SHP77 (cell line): ENCODE measurements around the gene CPVL.

Experiments
- DNase-seq, 2 experiments: peaks; one replicate each; lab custom pipeline; 2025; lab: John Stamatoyannopoulos, UW

Gene CPVL

DNA sequence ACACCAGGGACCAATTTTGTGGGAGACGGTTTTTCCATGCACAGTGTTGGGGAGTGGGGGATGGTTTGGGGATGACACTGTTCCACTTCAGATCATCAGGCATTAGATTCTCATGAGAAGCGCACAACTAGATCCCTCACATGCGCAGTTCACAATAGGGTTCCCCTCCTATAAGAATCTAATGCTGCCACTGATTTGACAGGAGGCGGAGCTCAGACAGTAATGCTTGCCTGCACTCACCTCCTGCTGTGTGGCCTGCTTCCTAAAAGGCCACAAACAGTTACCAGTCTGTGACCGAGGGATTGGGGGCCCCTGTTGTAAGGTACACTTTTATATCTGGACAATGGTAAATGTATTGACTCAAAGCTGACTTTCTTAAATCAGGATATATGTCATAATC, 142.6 kb downstream of the CPVL start:
- no peak for DNase-seq

DNA sequence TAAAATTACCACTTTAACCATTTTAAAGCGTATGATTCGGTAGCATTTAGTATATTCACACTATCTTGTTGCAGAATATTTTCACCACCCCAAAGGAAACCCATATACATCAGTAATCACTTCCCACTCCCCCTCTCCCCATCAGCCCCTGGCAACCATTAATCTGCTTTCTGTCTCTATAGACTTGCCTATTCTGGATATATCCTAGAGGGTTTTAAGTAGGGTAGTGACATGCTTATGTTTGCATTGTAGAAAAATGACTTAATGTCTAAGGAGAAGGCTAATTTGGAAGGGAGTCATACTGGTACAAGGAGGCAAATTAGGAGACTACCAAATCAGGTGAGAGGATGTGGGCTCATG, 145.6 kb downstream of the CPVL start:
- DNase-seq, result no peak

DNA sequence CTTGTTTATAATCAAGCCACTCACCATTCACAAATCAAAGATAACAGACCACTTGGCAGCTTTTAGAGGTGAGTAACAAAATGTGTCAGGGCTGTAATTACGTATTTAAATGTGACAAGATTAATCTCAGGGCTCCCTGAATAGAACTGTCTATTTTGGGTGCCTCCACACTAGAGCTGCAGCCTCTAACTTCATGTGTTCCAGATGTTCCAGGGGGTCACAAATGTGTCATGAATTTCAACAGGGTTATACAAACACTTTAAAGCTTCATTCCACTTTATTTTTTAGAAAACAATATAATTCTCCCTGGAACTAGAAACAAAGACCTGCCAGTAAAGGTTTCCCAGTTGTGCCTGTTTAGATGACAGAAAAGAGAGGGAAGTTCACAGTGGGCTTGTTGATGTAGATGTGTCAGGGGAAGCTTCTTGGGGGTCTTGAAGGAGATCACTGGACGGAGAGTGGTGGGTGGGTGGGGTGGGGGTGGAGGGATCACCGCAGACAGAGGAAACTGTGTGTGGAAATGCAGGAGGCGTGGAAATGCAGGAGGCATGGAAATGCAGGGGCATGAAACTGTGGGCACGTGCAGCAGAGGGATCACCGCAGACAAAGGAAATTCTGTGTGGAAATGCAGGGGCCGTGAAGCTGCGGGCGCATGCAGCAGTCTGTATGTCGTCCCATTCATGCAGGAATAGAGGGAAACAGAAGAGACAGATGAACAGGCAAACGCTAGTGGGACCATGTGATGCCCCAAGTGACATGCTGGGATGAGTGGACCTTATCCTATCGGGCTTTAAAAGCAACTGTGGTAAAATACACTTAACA, 146.2 kb downstream of the CPVL start:
- DNase-seq, result no peak

DNA sequence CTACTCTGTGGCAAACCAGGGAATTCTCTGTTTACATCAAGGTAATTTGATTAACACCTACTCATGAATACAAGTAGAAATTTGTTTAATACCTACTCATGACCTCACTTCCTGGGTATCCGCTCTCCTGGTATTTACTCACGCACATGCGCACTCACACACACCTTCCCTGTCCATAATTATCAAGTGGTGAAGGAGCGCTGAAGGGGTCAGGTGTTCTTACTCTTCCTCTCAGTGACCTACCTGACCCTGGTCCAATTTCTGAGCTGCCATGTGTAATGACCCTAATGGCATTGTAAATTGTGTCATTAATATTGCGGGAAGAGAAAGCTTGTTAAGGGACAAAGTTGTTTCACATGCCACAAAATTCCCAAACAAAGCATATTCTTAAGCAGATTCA, 146.9 kb downstream of the CPVL start:
- DNase-seq, result no peak

DNA sequence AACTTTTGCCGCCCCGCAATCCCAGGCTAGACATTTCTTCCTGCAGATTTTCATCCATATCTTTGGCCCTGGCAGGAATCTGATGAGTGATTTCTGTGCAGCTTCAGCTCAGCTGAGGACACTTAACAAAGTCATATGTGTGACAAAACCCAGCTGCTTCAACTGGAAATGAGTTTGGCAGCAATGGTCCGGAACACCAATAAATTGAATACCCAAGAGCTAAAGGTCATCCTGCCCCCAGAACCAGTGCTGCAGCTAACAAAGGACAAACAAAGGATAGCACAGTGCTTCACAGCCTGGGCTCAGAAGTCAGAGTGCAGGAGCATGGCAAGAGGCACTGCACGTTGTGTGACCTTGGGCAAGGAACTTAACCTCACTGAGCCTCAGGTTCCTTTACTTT, 148.2 kb downstream of the CPVL start:
- no peak for DNase-seq

DNA sequence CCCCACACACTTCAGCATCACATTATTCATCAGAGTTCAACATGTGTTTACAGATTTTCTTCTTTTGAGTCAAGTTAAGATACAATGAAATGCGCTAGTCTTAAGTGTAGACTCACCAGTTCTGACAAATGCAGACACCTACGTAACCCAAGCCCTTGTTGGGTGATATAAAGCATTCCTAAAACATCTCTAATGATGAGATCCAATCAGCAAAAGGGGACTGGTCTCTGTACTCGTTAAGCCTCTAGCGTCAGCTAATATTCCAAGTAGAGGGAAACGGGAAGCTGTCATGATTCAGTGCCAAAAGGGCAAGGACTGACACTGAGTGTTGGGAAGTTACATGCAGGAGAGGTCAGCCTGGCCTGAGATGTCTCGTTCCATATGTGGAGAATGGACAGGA, 149.5 kb downstream of the CPVL start:
- DNase-seq, result no peak

DNA sequence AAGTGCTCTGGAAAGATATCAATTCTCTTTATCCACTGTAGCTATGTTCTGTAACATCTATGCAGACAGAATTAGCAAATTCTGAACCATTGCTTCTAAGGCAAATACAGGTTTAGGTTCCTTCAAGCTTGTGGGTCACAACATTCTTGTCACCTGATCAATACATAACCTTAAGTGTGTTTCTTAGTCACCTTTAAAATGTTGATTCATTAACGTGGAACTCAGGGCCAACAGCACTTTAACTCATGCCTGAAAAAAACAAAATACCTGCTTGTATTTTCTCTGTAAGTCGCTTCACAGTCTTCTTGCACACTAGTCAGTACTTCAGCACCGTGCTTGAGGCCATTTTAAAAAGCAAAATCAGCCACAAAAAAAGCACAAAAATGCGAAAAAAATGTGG, 153.0 kb downstream of the CPVL start:
- DNase-seq, result no peak

DNA sequence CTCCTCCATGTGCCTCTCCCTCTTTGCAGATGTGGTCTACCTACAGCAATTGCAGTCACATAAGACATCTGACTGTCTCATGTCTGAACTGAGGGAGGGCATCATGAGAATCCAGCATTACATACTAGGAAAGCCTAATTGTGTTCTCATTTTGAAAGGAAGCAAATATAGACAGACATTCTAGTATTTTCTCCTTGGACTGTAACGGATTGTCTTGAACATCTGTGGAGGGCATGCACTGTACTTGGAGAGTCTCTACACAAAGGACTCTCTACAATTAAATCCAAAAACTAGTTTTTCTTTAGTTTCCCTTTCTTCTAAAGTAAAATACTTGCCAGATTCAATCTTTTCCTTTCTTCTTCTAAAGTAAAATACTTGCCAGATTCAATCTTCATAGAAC, 153.5 kb downstream of the CPVL start:
- DNase-seq, result no peak

DNA sequence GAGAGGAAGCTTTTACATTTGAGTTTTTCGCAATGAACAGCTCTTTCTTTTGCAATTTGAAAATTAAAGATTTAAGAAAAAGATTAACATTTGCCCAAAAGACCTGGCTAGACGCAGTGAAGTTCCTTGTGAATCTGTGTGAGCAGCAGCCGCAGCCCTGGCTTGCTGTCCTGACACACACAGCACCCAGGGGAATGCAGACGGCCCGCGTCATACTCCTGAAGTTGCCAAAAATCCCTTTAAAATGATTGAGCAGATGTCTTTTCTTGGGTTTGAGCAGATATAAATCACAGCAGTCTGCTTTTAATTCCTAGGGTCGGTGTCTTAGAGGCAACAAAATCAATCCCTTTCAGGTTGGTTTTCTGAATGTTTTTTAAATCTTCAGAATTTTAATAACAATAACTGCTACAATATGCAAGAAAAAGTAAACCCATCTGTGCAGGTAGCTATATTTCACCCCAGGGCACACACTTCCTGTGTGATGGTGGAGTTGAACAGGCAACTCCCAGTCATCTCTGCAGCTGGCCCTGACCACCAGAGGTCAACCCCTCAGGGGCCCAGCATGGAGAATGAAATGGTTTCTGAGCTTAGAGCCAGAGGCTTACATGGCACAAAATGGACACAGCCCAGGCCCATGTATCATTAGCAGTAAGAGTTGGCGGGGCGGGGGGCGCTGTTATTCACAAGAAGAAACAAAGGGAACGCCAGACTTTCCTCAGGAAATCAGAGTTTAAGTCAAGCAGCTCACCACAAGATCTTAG, 156.0 kb downstream of the CPVL start:
- DNase-seq, result no peak

DNA sequence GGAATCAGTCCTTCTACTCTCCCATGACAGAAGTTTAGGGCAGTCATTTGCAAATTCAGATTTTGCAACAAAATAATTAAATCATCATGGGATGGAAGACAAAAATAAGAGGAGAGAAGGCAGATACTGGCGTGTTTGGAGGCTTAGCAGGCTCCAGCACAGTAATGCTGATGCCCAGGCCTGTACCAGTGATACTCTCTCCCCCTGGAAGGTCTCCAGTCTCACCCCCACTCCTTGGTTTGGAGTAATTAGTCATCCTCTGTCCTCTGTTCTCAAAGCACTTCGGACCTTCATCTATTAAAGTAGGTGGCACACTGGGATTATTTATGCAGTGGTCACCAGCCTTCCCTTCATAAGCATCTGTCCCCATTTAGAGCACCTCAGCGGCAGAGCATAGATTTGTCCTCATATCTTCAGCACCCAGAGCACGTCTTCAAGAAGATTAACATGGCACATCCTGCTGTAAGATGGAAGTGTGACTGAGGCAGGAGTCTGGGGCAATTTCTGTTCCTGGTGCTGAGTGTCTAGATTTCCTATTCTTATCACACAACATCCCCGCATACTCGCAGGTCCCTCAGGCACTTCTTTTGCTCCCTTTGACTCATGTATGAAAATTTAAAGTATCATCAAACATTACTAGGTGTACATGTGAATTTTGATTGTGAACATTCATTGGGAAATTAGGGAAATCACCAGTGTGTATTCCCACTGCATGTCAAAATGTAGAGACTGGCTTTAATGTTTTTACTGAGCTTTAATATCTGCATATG, 156.9 kb downstream of the CPVL start:
- no peak for DNase-seq

DNA sequence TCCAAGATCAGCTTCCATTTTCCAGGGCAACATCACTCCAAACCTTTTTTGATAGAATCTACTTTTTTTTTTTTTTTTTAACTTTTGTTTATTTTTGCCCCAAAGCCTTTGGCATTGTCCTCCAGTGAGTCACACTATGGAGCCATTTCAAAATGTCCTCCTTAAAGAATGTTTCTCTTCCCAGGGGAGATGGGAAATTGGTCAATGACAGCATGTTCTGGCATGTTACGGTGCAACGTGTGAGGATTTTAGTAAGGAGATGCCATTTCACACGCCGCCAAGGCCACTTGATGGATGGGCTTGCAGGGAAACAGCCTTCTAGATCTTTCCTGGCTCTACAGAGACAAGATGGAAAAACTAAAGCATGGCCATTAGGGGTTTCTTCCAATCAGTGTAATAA, 157.5 kb downstream of the CPVL start:
- no peak for DNase-seq

DNA sequence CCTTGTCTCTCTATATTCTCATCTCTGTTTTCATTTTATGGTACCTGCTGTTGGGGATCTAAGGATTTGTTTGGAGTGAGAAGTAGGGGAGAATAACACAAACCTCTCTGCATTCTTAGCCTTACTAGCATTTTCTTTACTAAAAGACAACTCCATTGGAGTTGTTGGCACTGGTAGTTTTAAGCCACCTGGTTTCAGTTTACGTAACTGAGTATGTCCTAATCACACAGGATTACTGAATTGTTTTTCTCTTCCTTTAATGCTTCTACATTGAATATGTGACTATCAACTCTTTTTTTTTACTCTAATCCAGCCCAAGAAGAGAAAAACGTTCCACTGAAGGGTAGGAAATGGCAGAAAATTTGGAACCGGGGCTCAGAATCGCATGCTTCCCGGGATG, 158.2 kb downstream of the CPVL start:
- DNase-seq, result no peak

DNA sequence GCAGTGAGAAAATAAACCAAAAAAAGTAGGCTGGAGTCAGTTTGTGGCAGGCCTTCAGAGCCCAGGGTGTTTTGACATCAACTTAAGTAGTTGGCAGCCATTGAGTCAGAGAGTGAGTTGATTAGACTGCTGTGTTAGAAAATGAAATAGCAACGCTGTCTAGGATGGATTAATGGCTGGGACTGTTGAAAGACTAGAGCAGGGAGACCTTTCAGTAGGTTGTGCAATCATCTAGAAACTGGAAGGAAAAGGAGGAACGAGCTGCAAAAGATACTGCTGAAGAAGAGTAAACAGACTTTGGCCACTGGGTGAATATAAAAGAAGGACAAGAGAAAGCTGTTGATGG, 159.6 kb downstream of the CPVL start:
- no peak for DNase-seq

DNA sequence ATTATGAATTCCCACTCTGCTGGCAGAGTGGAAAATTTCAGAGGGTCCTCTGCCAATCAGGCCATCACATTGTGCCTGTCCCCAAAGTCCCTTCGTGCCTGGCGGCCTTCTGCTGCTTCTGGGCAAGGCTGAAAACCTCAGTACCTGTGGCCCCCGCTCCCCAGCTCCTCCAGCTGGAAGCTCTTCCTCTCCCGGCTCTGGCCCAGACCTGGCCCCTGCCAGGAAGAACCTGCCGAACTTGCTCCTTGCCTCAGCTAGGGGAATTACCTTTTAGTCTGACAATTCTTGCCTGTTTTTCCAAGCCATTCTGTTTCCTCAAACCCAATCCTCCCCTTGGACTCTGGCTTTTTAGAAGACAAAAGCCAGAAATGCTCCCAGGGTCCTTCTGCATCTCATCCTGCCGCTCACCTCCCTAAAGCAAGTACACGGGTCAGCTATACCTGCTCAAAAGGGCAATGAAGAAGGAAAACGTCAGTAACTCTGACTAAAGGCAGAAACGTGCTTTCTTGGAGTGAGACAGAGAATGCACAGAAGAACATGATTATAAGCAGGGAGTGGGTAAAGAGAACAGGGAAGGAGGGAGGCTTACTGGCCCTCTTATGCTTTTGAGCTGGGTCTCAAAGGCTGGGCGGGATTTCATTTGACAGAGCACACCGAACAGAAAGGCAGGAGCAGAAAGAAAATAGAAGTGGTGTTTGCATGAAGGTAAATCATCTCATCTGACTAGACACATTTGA, 160.1 kb downstream of the CPVL start:
- DNase-seq, result no peak

DNA sequence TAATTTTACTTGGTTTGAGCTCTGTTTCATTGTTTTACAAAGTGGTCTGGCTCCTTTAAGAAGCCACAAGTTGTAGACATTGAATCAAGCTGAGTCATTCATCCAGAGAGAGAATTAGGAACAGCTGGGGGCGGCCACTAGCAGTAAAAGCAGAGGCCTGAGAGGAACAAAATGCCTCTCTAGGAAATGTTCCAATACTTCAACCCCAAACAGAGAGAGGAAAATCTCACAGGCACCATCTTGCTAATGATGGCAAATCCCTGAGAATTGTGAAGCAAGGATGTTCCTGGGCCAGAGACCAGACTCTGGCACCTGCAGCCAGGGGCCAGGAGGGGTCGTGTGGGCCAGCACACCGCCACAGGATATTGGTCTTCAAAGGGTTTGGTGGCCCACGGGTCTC, 161.7 kb downstream of the CPVL start:
- DNase-seq, result no peak

DNA sequence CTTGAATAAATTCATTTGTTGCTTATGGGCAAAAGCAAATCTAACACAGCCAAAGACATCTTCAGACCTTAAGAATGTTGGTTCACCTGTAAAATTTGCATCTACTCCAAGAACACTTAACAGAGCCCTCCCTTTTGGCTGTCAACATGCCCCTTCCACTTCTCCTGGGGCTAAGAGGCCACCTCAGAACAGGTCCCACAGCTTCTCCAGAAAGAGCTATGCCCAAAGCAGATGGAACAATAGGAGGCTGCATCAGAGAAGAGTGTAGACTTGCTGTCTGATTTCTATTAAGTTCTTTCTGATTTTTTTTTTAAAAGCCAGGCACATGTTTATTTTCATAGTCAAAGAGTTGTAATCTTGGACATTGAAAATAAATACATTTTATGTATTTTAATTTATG, 162.1 kb downstream of the CPVL start:
- no peak for DNase-seq

DNA sequence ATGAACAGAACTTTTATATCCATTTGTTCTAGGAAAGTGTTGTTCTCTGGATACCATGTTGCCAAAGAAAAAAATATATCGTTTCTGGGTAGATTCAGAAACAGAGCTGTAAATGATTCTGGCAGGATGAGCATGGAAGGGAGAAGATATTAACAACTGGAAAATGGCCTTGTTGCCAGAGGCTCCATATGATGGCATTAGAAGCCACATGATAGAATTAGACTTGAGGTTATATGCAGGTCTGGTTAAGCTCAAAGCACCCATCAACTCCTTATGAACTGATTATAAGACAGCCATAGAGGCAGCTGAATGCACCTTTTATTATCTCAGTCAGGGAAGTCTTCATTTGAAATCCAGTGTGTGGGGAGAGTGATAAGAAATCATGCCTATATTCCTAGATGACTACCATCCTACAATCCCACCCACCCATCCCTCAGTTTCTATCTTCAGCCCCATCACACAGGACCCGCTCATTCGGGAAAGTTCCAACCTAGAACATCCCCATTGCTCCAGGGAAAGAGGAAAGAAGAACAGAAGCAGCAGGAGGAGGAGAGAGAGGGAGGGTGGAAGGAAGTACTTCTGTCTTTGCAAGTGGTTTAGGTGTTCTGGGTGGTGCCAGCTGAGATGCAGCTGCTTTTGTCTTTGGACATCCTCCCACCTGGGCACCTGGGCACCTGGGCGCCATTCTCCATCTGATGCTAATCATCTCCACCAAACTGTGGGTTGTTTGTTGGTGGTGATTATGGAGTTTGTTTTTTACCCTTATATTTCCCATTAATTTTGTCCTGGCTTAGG, 162.7 kb downstream of the CPVL start:
- DNase-seq, result no peak

DNA sequence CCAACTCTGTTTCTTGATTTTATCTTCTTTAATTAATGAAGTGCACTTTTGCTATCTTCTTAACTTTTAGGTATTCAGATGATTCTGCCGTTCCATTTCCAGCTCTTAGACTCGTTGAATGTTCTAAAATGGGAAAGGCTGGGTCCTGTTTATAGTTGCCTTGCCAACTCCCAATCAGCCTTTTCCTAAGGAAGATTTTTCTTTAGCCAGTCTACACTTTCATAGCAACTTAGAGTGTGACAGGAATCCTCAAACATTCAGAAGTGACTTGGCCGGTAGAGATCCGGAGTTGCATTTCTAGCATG, 165.2 kb downstream of the CPVL start:
- no peak for DNase-seq

DNA sequence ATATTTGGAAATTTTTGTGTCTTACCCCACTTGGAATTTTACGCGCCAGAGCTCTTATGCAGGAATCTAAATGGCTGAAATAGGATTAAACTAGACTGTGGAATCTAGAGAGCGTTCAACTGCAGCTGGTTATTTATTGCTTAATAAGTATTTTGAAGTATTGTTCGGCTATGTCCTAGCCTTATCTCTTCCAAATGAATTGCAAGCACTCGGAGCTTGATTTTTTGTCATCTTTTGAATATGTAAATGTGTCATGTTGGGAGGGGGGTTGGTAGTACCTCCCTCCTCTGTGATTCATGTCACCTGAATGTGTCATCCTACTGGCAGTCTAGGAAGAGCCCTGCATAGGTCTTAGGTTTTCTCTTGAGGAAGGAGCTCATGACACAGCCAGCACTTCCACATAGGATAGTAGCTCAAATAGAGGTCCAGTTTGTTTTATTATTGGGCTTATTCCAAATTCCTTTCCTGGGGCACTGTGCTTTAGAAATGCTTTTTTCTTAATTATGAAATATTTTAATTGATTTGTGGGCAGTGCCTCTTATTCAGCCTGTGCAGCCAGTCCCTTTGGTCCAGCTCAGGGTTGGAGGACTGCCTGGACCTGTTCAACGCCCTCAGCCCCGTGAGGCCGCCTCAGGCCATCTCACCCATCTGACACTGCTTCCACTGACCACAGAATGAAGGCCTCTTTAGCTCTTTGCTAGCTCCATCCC, 165.7 kb downstream of the CPVL start:
- no peak for DNase-seq

DNA sequence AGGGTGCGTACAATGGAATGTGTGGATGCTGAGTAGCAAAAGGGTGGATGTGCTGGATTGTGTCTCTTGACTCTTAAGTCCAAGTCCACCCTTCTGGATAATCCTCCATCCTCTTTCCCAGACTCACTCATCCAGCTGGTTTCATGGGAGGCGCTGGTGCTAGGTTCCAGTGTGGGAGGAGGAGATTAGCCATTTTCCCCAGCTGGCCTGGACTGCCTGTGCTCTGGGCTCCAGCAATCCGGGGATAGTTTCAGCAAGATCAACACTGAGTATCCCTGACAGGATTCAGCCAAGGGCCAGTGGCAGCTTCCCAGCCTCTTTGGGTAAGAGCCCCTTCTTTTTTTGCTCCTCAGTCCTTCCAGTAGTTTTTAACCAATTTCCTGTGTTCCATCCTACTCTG, 166.6 kb downstream of the CPVL start:
- DNase-seq, result no peak

DNA sequence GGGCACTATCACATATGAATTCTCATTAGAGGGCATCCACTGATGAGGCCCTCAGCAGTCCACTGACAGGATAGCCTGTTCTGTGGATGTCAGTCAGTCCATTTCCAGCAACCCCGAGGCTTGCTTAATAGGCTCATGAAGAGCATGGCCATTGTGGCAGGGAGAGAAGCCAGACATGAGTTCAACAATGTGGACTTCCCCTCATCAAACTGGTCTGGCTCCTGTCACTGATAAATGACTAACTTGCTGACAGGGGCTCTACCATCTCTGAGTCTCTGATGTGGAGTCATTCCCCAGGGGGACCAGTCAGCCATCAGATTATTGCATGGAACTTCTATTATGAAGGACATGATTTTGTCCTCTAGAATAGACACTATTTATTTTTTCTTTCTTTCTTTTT, 168.5 kb downstream of the CPVL start:
- DNase-seq, result no peak
